Activated CD8-positive, alpha-beta memory T cell treated with anti-CD3 and anti-CD28 coated beads, Interleukin-2, amount 50 U/mL, for 1 hour (primary cell): ENCODE data around the gene CARMIL1.
"Not testable (repeated sequence)": the region's sequence is repeated elsewhere in the genome, so short reads cannot be mapped to it uniquely, and the experiment has no call there.

ENCODE experiments used
- DNase-seq: peaks from one replicate; pipeline ENCODE4 v3.0.0-alpha.2; 2020; ENCODE audit errors: extremely low read depth

CARMIL1 gene

GRCh38 chr6:25277386-25277785 lies 1.8 kb upstream of the CARMIL1 start:
- DNase-seq: no peak

- DNase-seq: no peak
These were observed 1.3 kb upstream of the CARMIL1 start for GRCh38 chr6:25277857-25278256.

GRCh38 chr6:25278261-25278913 lies 787 bp upstream of the CARMIL1 start:
- no peak for DNase-seq

- no peak for DNase-seq
These were observed 672 bp downstream of the CARMIL1 start for GRCh38 chr6:25279748-25280343.

GRCh38 chr6:25280344-25281074 lies 1.3 kb downstream of the CARMIL1 start:
- no peak for DNase-seq

- DNase-seq: no peak
These were observed 7.7 kb downstream of the CARMIL1 start for GRCh38 chr6:25286891-25287290.

- DNase-seq: no peak
These were observed 8.8 kb downstream of the CARMIL1 start for GRCh38 chr6:25287941-25288340.

GRCh38 chr6:25288518-25288917 lies 9.3 kb downstream of the CARMIL1 start:
- no peak for DNase-seq

GRCh38 chr6:25290306-25291060 lies 11.3 kb downstream of the CARMIL1 start:
- DNase-seq: no peak

- no peak for DNase-seq
These were observed 13.2 kb downstream of the CARMIL1 start for GRCh38 chr6:25292384-25292783.

GRCh38 chr6:25295651-25296050 lies 16.5 kb downstream of the CARMIL1 start:
- no peak for DNase-seq

- no peak for DNase-seq
These were observed 17.2 kb downstream of the CARMIL1 start for GRCh38 chr6:25296217-25296905.

- no peak for DNase-seq
These were observed 17.9 kb downstream of the CARMIL1 start for GRCh38 chr6:25297039-25297441.

GRCh38 chr6:25297823-25298522 lies 18.8 kb downstream of the CARMIL1 start:
- no peak for DNase-seq

- DNase-seq: not testable (repeated sequence)
These were observed 19.3 kb downstream of the CARMIL1 start for GRCh38 chr6:25298523-25298865.

- DNase-seq: no peak
These were observed 22.2 kb downstream of the CARMIL1 start for GRCh38 chr6:25301362-25301761.

- DNase-seq: no peak
These were observed 23.0 kb downstream of the CARMIL1 start for GRCh38 chr6:25302151-25302550.

GRCh38 chr6:25302677-25303128 lies 23.5 kb downstream of the CARMIL1 start:
- DNase-seq: no peak

- no peak for DNase-seq
These were observed 24.1 kb downstream of the CARMIL1 start for GRCh38 chr6:25303254-25303653.

- no peak for DNase-seq
These were observed 27.2 kb downstream of the CARMIL1 start for GRCh38 chr6:25306379-25306778.
